ENCODE measurements around the gene RAB7A.
"Not testable (repeated sequence)": the region's sequence is repeated elsewhere in the genome, so short reads cannot be mapped to it uniquely, and the experiment has no call there.

Gene RAB7A

DNA sequence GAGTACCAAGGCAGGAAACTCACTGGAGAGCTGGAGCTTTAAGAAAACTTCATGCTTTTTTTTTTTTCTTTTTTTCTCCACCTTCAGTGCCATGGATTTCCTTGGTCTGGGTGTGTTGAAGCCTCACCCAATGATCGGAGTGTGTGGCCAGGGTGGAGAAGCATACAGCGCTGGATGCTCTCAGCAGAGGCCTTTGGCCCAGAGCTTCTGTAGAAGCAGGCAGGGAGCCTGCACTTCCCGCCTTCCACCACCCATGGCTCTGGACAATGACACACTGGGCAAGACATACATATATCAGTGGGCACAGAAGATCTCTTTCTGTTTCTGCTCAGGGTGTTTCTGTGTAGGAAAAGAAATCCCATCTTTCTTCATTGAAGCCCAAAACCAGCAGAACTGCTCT is 97.6 kb downstream of the RAB7A start:
- DNase-seq: no peak

GRCh38 chr3:128824132-128824850 is 98.3 kb downstream of the RAB7A start:
- DNase-seq: no peak

DNA sequence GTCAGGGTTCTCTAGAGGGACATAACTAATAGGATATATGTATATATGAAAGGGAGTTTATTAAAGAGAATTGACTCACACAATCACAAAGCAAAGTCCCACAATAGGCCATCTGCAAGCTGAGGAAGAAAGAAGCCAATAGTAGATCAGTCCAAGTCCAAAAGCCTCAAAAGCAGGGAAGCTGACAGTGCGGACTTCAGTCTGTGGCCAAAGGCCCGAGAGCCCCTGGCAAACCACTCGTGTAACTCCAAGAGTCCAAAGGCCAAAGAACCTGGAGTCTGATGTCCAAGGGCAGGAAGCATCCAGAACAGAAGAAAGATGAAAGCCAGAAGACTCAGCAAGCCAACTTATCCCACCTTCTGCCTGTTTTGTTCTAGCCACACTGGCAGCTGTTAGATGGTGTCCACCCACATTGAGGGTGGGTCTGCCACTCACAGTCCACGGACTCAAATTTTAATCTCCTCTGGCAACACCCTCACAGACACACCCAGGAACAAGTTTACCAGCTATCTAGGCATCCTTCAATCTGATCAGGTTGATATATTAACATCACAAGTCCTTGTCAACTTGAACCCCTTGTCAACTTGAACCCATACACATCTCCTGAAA is 99.2 kb downstream of the RAB7A start:
- DNase-seq: no peak

DNA sequence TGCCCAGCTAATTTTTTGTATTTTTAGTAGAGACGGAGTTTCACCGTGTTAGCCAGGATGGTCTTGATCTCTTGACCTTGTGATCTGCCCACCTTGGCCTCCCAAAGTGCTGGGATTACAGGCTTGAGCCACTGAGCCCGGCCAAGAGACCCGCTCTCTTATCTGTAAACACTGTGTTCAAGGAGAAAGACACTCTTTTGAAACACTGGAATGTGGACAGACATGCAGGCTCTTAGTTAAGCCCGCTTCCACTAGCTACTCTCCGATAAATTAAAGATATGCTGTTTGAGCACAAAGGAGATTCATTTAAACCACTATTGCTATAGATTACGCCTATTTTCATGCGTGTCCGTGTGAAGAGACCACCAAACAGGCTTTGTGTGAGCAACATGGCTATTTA is 103.1 kb downstream of the RAB7A start:
- DNase-seq: not testable (repeated sequence)

- not testable (repeated sequence) for DNase-seq
These were observed 104.1 kb downstream of the RAB7A start for GRCh38 chr3:128829925-128830625.

DNA sequence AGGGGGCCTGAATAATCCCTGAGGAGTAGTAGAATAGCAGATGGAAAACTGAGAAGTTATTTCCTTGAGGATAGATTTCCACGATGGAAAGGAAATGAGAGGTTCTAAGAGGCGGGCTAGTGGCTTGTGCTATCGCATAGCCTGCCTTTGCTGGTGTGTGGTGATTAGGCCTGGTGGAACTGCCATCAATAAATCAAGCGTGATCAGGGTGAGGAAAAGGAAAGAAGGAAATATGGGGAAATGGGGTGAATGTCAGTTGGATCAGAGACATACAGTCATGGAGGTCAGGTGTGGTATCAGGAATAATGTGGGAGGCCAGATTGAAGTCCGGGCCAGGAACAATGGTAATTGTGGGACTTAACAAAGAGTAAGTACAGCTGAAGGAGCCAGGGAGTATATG is 104.8 kb downstream of the RAB7A start:
- DNase-seq: not testable (repeated sequence)

DNA sequence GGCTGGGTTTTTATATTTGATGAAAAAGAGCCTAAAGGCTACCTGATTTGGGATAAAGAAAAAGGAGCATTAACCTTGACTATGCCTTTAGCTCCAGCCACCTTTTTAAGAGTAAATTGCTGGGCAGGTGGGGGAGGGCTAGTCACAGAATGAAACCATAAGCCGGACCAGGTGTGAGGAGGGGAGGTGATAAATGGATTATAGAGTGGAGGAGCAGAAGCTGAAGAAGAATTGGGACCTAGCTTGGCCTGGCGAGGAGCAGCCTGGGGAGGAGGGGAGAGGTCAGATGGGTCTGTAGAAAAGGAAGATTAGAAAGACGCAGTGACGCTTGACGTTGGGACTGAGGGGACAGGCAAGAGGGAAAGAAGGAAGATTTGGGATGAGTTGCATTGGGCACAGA is 107.0 kb downstream of the RAB7A start:
- DNase-seq: not testable (repeated sequence)

- DNase-seq: no peak
These were observed 109.1 kb downstream of the RAB7A start for GRCh38 chr3:128835096-128835495.

- DNase-seq: no peak
These were observed 116.2 kb downstream of the RAB7A start for GRCh38 chr3:128841926-128842920.

DNA sequence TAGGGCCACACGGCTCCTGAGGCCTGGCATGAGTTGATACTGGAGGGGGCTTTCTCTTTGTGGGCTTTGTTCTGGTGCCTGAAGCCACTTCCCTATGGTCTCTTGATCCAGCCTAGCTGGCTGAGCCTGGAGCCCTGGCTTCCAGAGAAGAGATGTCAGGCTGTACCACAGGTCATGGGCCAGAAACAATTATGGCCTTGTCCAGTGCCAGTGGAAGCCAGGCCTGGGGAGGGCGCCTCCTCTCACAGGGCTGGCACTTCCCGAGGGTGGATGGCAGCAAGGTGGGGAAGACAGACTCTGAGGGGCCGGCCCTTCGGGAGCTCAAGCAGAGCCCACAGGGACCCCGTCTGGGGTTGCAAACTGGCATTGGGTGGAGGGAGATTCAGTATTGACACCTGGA is 118.5 kb downstream of the RAB7A start:
- no peak for DNase-seq

DNA sequence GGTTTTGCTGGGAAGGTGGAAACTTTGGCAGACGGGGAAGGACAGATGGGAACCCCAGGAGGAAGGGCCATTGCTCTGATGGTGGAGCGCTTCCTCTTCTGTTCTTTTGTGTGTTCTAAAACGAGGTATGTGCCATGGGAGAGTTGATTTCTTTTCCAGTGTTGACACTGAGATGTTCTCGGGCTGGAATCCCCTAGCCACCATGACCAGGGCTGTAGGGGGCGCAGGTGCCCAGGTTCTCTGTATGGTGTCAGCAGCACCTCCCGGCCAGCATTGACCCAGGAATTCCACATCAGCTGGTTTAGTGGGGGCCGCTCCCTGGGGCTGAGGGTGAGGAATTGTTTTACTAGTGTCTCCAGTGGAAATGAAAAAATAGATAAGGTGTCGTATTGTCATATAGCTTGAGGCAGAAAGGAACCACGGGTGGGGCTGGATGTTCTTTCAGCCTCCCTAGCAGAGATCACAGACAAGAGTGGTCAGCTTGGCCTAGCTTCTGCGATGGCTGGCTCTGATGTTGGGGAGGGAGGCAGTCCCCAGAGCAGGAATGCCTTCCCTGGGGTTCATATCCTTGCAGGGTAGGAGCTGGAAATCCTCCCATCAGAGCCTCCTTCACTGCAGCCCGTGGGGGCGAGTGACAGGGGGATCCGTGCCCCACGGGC is 119.3 kb downstream of the RAB7A start:
- no peak for DNase-seq

DNA sequence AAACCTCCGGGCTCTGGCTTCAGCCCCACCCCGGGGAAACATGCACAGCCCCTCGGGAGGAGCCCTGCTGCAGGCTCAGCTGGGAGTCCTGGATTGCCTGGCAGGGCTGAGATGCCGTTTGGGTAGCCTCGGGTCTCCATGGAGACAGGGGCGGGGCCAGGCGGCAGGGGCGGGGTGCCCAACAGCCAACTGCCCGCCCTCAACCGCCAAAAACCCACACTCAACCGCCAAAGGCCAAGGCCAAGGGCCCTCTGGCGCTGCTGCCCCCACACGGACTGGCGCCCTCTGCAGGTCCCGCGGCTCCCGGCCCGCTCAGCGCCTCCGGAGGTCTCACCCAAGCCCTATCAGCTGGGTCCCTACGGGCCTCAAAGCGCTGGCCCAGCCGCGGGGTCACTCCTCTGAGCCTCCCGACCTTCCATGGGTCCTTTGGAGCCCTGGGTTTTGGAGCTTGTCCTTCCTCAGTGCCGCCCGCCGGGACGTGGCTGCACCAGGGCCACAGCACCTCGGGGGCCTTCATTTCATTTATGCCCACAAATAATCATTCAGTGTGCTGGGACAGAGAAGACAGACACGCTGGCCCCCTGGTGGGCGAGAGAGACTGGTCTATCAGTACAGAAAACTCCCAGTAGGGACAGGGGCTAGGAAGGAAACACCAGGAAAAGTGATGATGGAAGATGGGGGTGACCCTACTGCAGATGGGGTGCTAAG is 119.9 kb downstream of the RAB7A start:
- DNase-seq: peak; percentile 73

GRCh38 chr3:128846486-128846891 is 120.5 kb downstream of the RAB7A start:
- no peak for DNase-seq

- no peak for DNase-seq
These were observed 121.8 kb downstream of the RAB7A start for GRCh38 chr3:128847666-128848370.

DNA sequence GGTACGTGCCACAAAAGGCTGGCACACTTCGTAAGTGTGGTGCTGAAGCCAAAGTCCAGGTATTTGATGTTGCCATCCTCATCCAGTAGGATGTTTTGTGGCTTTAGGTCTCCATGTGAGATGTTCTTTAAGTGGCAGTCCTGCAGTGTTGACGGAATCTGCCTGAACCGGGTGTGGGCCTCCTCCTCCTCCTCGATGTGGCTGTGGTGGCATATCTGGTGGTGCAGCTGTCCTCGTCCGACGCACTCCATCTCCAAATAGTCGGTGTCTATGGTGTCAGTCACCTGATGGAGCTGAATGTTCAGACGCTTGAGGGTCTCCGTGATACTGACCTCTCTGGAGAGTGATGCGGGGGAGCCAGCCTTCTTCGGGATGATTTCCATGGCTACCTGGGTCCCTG is 123.0 kb downstream of the RAB7A start:
- no peak for DNase-seq

GRCh38 chr3:128849911-128850455 is 124.0 kb downstream of the RAB7A start:
- no peak for DNase-seq

GRCh38 chr3:128850544-128850943 is 124.6 kb downstream of the RAB7A start:
- no peak for DNase-seq

DNA sequence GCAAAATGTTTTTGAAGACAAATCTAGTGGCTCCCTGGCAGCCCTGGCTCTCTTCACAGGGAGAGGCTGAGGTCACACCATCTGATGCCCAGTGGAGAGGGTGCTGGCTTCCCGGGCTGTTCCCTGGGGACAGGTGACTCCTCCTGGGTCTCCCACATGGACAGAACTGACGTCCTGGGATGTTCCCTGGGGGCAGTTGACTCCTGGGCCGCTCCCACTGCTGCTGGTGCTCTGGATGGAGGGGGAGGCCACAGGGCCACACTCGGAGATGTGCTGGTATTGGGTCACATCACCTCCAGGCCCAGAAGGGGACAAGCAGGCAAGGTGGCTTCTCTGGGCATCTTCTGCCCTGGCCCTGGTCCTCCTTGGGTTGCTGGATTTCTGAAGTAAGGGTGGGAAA is 125.6 kb downstream of the RAB7A start:
- DNase-seq: no peak

GRCh38 chr3:128853826-128854225 is 127.8 kb downstream of the RAB7A start:
- no peak for DNase-seq

DNA sequence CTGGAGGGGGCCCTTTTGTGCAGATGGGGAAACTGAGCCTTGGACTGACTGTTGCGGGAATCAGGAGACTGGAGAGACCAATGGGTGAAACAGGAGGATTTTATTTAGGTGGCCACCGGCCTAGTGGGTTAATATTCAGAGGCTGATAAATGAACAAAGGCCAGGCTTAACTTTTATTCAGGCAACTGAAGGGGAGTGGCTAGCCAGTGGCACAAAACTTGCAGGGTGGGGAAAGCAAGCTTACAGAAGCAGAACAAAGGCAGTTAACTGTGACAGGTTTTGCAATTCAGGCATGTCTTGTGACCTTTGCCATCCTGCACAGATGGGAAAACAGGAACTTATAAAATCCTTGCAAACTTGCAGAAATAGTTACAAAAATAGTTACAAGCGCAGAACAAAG is 128.5 kb downstream of the RAB7A start:
- DNase-seq: no peak

GRCh38 chr3:128855569-128855968 is 129.6 kb downstream of the RAB7A start:
- DNase-seq: no peak

Measured in KG1 (cell line).